HG02938 (cell line): ENCODE results near the gene SH2D7.

Source experiments
- ATAC-seq: cut with Tn5 transposase; IDR thresholded peaks from one replicate; pipeline ENCODE4 v1.9.1; 2021; ENCODE audit warnings: mild to moderate bottlenecking, moderate library complexity; ENCODE audit not compliant: unreplicated experiment

Gene SH2D7

DNA sequence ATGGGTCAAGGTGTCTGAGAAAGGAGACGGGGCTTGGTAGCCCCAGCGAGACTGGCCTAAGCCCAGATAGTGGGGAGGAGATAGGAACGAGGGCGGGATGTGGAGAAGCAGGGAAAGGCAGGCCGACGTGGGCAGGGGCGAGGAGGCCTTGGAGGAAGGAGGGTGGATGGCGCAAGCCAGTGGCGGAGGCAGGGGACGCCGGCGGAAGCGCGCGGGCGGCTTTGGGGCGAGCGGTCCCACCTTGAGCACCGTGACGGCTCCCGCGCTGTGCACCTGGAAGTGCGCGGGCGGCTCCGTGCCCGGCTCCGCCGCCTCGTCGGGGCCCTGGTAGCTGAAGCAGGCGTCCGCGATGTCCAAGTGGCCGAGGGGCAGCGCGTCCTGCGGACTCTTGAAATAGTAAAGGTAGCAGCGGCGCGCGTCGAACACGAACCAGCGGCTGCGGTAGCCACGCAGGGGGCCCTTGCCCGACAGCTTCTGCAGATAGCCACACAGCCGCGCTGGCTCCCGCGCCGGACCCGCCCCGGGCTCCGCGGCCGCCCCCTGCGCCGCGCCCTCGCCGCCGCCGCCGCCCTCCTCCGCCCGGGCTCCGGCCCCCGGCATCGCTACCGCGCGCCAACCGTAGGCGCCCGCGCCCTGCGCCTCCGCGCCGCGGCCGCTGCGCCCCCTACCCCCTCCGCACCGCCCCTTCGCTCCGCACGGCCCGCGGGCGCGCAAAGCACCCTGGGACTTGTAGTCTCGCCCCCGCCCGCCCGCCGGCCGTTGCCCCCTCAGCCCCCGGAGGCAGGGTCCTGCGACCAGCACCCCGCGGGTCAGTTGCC, 15.1 kb upstream of the SH2D7 start, which contains the start of gene TBC1D2B:
TSS of gene TBC1D2B (minus strand) at position 659 of the 818 bp plus-strand sequence. CDS start at position 600, 59 bp downstream.
- ATAC-seq: peak; percentile 56

DNA sequence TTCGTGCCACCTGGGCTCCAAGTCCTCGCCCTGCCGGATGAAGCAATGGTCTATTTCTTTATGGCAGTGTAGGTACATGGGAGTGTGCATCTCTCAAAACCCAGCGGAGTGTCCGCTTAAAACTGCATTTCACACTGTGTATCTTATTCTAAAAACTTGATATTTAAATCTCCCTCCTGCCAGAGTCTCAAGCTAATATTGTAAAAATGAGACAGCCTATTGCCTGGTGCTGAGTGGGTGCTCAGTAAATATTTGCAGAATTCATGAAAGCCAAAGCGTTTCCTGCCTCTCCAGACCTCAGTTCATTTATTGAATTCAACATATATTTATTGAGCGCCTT, 14.5 kb upstream of the SH2D7 start:
- ATAC-seq: peak; percentile 11

- no peak for ATAC-seq
Observed at GRCh38 chr15:78079298-78080087, 12.9 kb upstream of the SH2D7 start.

DNA sequence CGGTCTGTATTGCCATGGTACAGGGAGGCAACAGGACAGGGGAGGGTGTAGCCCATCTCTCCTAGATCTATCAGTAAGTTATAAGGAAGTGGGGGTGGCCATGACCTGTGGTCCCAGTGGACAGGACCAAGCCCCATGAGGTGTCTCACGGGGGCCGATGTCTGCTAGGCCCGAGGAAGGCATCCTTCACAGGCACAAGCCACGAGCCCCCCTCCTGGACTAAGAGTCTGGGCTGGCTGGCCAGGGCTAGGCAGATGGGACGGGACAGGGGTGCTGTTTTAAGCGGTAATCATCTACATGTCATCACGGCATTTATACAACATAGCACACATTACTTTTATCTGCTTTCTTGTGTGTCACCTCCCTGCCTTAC, 12.3 kb upstream of the SH2D7 start:
- ATAC-seq: no peak

- ATAC-seq: no peak
Observed at GRCh38 chr15:78082106-78082742, 10.1 kb upstream of the SH2D7 start.

DNA sequence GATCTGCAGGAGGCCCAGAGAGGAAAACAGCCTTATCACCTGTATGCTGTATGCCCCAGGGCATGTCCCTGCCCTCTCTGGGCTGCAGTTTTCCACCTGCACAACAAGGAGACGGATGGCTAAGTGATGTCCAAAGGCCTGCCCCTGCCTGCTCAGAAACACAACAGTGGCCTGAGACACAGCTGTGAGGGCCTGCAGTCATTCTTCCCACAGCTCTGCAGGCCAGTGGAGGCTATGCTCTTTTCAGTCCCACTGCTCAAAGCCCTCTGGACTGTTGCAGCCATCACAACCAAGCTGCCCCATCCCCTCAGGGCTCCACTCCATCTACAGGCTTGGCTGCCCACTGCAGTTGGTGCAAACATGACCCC, 9.6 kb upstream of the SH2D7 start:
- no peak for ATAC-seq

GRCh38 chr15:78083186-78083585, 9.2 kb upstream of the SH2D7 start:
- ATAC-seq: no peak

DNA sequence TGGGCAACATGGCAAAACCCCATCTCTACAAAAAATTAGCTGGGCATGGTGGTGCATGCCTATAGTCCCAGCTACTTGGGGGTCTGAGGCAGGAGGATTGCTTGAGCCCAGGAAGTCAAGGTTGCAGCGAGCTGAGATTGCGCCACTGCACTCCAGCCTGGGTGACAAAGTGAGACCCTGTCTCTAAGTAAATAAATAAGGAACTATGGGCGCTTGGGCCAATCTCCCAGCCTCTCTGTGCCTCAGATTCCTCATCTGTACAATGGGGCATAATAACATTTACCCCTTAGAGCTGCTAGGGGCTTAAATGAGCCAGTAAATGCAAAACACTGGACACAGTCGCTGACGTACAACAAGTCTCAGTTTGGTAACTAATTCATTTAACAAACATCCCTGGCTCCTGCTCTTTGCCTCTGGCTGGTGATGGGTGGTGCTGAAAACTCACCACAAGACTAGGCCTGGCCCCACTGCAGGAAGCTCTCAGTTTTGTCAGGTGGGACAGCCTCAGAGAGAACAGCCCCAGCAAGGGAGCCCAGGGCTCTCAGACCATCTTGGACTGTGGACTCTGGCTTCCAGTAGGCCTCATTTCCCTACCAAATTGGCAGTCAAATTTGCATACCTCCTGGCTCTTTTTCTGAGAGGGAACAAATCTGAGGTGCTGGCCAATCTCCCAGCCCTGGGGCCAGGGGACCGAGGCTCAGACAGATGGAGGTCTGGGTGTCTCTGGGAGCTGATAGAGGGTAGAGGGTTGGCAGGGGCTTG, 8.5 kb upstream of the SH2D7 start:
- no peak for ATAC-seq

GRCh38 chr15:78084449-78084750, 8.0 kb upstream of the SH2D7 start:
- no peak for ATAC-seq

DNA sequence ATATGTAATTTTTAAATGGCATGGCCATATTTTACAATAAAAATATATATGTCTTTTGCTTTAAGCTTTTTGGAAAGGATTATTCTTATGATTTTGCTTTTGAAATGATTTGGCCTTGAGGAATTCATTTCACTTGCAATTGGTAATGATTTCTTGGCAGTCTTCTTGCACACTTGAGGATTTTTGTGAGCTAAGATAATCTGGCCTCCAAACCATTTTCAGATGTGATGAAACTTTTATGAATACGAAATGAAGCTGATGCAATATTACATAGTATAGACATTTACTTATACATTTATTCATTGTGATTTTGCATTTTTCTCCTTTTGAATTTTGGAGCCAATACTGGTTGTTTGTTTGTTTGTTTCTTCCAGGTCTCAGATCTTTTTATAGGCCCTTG, 6.4 kb upstream of the SH2D7 start:
- ATAC-seq: no peak

GRCh38 chr15:78087951-78088772, 4.2 kb upstream of the SH2D7 start:
- ATAC-seq: no peak

DNA sequence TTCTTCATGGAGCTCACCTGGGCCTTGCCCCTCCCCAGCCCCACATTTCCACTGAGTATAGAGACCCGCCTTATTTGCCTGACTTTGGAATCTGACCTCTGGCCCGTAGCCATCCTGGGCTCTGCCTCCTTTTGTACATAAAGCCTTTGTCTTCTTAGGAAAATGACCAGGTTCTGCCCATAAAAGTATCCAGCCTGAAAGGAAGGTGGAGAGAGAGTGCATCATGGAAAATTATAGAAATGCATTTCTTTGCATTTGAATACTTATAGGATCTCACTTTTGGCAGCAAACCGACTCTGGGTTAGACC, 3.6 kb upstream of the SH2D7 start:
- ATAC-seq: no peak

DNA sequence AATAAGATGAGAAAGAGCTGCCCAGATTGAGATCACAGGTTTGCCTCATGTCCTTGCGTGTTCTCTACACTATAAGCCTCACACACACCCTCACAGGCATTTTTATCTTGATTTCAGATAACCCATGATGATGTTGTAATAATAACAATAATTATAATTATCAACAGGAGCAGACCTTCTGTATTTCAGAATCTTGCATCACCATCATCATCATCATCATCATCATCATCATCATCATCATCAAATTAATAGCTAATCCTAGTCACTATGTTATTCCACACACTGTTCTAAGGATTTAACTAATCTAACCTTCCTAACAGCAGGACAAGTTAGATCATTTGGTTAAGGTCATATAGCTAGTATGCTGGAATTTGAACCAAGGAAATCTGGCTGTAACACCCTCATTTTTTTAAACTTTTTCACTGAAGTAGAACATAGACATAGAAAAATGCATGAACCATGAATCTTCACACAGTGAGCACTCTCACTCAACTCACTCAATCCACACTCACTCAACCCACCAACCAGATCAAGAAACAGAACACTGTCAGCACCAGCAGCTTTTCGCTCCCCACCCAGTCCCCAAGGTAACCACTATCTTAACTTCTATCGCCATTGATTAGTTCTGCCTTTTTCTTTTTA, 1.8 kb upstream of the SH2D7 start:
- no peak for ATAC-seq

DNA sequence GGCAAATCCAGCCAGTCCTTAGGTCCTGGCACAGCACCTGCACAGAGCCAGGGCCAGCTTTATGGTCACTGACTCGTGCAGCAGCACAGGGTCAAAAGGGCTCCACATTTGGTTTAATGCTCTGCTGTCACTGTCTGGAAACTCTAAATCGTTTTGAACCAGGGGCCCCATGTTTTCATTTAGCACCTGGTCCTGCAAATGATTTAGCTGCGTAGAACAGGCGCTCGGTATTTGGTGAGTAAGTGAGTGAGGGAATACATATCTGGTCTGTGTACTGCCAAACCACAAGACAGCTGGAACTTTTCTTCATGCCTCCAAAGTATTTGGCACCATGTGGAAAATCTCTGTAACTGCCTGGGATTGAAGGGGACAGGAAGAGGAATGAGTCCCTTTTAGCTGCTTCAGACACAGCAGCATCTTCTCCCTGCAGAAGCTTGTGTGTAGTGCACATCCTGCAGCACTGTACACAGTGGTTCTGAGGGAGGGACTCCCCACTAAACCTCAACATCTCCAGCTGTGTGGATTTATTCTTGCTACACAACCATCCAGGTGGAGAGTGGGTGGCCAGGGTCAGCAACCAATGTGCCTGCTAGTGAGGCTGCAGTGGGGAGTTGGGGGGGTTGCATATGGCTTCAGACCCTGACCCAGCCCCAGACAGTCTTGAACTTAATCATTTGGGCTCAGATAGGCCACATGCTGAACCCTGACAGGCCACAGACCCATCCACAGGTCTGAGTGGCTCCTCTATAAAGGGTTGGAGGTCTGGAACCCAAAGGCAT, 1.1 kb downstream of the SH2D7 start:
- ATAC-seq: no peak

GRCh38 chr15:78097667-78098066, 5.3 kb downstream of the SH2D7 start:
- ATAC-seq: no peak

DNA sequence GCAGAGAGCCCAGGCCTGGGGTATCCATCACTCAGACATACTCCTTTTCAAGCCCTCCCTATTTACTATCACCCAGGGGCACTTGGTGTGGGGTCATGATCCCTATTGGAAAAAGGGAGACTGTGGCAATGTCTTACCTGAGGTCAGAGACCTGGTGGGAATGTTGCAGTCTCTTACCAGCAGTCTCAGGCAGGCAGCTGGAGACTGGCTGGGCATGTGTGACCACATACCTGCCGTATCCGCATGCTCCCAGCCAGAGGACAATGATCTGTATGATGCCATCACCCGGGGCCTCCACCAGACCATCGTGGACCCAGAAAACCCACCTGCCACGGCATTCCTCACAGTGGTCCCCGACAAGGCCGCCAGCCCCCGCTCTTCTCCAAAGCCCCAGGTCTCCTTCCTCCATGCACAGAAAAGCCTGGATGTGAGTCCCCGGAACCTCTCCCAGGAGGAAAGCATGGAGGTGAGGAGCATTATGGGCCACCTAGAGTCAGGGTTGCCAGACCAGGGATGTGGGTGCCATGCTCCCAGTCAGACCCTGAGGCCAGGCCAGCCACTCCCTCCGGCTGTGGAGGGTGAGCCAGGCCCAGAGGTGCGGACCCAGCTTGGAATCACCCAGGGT, 5.9 kb downstream of the SH2D7 start:
- ATAC-seq: no peak

GRCh38 chr15:78100886-78101285, 8.5 kb downstream of the SH2D7 start:
- no peak for ATAC-seq

- no peak for ATAC-seq
Observed at GRCh38 chr15:78101423-78102105, 9.2 kb downstream of the SH2D7 start.
